HG03097 (cell line): Measurements from ENCODE around the gene SPRN.
"Not testable (repeated sequence)": the region's sequence is repeated elsewhere in the genome, so short reads cannot be mapped to it uniquely, and the experiment has no call there.

Experiments used
- ATAC-seq: cut with Tn5 transposase; IDR thresholded peaks from one replicate; pipeline ENCODE4 v1.9.1; 2021; ENCODE audit not compliant: unreplicated experiment, low FRiP score

SPRN gene

GRCh38 chr10:133388973-133389818, 35.2 kb downstream of the SPRN start:
- ATAC-seq = peak; percentile 75

GRCh38 chr10:133388236-133388972, 36.0 kb downstream of the SPRN start:
- ATAC-seq = no peak

- ATAC-seq = not testable (repeated sequence)
Measured at GRCh38 chr10:133386951-133387350, 37.5 kb downstream of the SPRN start.

GRCh38 chr10:133385214-133385613, 39.2 kb downstream of the SPRN start:
- ATAC-seq = no peak

- ATAC-seq = no peak
Measured at GRCh38 chr10:133384071-133384470, 40.4 kb downstream of the SPRN start.

- ATAC-seq = no peak
Measured at GRCh38 chr10:133383551-133383950, 40.9 kb downstream of the SPRN start.

GRCh38 chr10:133381036-133381435, 43.4 kb downstream of the SPRN start:
- ATAC-seq = no peak

GRCh38 chr10:133379801-133380666, 44.4 kb downstream of the SPRN start:
- ATAC-seq = peak; percentile 14

- ATAC-seq = peak; percentile 51
Measured at GRCh38 chr10:133379152-133379800, 45.1 kb downstream of the SPRN start, which contains the start of gene PAOX. TSS of gene PAOX (plus strand) at chr10:133379262. CDS start at chr10:133379317, 55 bp downstream.

- ATAC-seq = peak; percentile 34
Measured at GRCh38 chr10:133378251-133379096, 46.0 kb downstream of the SPRN start.

- ATAC-seq = no peak
Measured at GRCh38 chr10:133377818-133378250, 46.6 kb downstream of the SPRN start.

- ATAC-seq = no peak
Measured at GRCh38 chr10:133377025-133377817, 47.2 kb downstream of the SPRN start.

GRCh38 chr10:133376183-133376582, 48.2 kb downstream of the SPRN start:
- not testable (repeated sequence) for ATAC-seq

- no peak for ATAC-seq
Measured at GRCh38 chr10:133375357-133376115, 48.9 kb downstream of the SPRN start.

GRCh38 chr10:133373174-133374090, 51.0 kb downstream of the SPRN start, which contains the start of gene ECHS1:
TSS of gene ECHS1 (minus strand) at chr10:133373354. CDS start at chr10:133373333, 21 bp downstream.
- ATAC-seq = peak; percentile 93

- ATAC-seq = no peak
Measured at GRCh38 chr10:133372507-133372906, 51.9 kb downstream of the SPRN start.
